NCI-H1694 (cell line): ENCODE measurements around the gene NFAT5.
A peak's percentile ranks its signal among the peaks of the same experiment; 100 is the strongest.
"Not testable (repeated sequence)": the region's sequence is repeated elsewhere in the genome, so short reads cannot be mapped to it uniquely, and the experiment has no call there.

ENCODE experiments used
- DNase-seq: peaks from one replicate; lab custom pipeline; 2025; lab: John Stamatoyannopoulos, UW

Gene NFAT5

GRCh38 chr16:69706256-69706974 lies 140.6 kb downstream of the NFAT5 start:
- no peak for DNase-seq

GRCh38 chr16:69706975-69707340 lies 141.2 kb downstream of the NFAT5 start:
- DNase-seq, result no peak

DNA sequence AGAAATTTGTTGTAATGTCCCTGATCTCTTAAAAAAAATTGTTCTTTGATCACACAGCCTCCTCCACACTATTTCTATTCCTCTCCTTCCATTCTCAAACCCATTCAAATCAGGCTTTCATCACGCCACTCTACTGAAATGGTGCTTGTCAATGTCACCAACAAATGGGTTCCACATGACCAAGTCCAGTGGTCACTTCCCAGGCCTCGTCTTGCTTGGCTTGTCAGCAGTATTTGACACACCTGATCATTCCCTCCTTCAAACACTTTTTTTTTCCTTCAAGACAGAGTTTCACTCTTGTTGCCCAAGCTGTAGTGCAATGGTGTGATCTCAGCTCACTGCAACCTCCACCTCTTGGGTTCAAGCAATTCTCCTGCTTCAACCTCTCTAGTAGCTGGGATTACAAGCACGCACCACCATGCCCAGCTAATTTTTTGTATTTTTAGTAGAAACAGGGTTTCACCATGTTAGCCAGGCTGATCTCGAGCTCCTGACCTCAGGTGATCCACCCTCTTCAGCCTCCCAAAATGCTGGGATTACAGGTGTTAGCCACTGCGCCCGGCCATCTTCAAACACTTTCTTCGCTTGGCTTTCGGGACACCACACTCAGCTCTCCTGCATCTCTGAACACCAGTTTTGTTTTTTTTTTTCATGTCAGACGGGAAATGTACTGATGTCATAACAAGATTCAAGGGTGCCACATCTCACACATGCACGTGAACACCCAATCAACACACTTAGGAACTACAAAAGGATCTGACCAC lies 142.3 kb downstream of the NFAT5 start:
- DNase-seq, result no peak

GRCh38 chr16:69709456-69710084 lies 143.8 kb downstream of the NFAT5 start:
- DNase-seq, result peak; percentile 77

- DNase-seq, result no peak
Measured at GRCh38 chr16:69711115-69711740, 145.5 kb downstream of the NFAT5 start.

GRCh38 chr16:69712277-69712676 lies 146.5 kb downstream of the NFAT5 start:
- DNase-seq, result no peak

DNA sequence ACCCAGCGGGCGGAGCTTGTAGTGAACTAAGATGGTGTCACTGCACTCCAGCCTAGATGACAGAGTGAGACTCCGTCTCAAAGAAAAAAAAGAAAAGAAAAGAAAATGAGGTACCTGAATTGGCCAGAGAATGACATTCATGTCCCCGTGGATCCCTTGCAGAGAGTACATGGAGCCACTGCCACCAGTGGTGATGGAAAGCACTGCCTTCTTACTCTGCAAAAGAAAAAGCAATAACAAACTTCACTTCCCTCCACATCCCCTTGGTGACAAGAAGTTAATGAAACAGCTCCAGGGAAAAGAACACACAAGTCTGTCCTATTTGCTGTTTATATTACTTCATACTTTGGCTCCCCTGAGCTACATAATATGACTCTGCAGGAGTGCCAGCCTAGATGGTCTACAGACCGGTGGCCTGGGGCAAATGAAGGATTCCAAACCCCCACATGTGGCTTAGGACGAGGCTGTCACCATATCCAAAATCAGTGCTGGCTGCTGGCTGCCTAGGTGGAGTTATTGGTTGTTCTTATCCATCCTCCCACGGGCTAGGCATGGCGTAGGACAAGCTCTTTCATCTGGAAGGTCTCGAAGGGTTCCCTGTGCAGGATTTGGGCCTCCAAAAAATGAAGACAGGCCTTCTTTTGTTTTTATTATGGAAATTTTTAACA lies 147.3 kb downstream of the NFAT5 start:
- no peak for DNase-seq

GRCh38 chr16:69717066-69717465 lies 151.3 kb downstream of the NFAT5 start:
- no peak for DNase-seq

DNA sequence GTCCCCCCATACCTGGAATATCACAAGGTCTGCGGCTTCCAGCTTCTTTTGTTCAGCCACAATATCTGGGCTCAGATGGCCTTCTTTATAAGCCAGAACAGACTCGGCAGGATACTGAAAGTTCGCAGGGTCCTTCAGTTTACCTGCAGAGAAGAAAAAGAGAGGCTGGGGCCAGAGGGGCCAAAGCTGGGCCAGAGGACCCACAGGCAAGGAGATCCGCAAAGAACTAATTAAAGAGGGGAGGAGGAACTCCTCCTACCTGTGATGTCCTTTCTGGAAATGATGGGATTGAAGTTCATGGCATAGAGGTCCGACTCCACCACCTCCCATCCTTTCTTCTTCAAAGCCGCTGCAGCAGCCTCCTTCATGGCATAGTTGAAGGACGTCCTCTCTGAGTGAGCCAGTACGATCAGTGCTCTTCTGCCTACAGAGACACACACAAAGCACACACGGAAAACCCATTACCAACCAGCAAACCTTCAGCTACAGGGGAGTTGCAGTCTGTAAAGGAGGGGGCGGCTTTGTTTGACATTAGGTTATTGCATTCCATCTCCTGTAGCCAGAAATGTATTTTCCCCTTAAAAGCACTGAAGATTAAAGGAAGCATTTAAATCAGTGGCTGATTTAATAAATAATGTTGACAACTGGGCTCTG lies 152.5 kb downstream of the NFAT5 start:
- no peak for DNase-seq

- no peak for DNase-seq
Measured at GRCh38 chr16:69720822-69721430, 155.2 kb downstream of the NFAT5 start.

DNA sequence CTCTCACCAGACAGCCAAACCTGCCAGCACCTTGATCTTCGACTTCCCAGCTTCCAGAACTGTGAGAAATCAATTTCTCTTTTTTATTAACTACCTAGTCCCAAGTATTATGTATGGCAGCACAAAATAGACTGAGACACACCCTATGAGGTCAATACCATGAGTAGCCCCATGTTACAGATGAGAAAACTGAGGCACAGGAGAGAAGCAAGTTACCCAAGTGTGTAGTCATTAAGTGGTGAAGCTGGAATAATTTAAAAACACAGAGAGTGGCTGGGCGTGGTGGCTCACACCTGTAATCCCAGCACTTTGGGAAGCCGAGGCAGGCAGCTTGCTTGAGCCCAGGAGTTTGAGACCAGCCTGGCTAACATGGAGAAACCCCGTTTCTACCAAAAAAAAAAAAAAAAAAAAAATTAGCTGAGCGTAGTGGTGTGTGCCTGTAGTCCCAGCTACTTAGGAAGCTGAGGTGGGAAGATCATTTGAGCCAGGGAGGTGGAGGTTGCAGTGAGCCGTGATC lies 155.7 kb downstream of the NFAT5 start:
- no peak for DNase-seq

DNA sequence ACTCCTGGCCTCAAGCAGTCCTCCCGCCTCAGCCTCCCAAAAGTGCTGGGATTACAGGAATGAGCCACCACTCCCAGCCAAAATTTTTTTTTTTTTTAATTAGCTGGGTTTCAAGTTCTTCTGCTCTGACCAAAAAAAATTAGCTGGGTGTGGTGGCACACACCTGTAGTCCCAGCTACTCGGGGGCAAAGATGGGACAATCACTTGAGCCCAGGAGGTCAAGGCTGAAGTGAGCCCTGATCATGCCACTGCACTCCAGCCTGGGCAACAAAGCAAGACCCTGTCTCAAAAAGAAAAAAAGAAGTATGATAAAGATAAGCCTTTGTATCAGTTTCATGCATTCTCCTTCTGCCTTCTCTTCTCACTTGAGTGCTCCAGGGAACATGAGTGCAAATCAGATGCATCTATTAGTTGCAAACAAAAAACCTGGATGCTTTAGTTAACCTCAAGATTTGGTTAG lies 158.7 kb downstream of the NFAT5 start:
- DNase-seq, result no peak

DNA sequence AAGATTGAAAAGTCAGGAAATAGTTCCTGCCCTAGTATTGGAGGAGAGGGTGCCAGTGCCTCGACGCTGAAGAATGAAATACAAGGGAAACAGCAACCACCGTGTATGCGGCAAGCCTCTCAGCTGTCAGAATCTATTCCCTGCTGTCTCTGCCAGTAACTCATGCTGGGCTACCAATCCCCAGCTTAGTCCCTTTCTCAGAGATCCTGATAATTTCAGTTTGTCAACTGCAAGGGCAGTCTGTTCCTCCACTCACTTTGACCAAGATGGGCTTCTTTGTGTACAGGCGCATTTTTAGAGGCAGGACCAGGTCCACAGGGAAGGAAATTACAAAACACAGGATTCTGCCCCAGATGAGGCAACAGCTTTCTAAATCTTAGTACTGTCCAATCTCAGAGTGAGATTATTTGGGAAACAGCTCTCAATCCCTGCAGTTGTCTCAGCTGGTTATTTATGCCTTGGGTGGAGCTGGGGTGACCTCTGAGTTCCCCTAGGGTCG lies 159.3 kb downstream of the NFAT5 start:
- DNase-seq, result no peak

GRCh38 chr16:69725480-69726312 lies 159.9 kb downstream of the NFAT5 start:
- DNase-seq, result no peak

- peak; percentile 52 for DNase-seq
Measured at GRCh38 chr16:69726313-69727060, 160.7 kb downstream of the NFAT5 start, which contains the start of gene NQO1. Gene NQO1, minus strand, starts transcription at chr16:69726560. Its CDS starts 121 bp downstream, at chr16:69726439.

GRCh38 chr16:69727916-69728270 lies 162.1 kb downstream of the NFAT5 start:
- no peak for DNase-seq

DNA sequence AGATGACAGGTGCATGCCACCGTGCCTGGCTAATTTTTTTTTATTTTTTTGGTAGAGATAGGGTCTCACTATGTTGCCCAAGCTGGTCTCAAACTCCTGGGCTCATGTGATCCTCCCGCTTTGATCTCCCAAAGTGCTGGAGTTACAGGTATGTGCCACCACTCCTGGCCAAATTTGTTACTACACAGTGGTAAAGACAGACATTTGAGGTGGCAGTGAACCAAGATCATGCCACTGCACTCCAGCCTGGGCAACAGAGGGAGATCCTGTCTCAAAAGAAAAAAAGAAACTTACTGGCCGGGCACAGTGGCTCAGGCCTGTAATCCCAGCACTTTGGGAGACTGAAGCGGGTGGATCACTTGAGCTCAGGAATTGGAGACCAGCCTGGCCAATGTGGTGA lies 163.3 kb downstream of the NFAT5 start:
- not testable (repeated sequence) for DNase-seq

DNA sequence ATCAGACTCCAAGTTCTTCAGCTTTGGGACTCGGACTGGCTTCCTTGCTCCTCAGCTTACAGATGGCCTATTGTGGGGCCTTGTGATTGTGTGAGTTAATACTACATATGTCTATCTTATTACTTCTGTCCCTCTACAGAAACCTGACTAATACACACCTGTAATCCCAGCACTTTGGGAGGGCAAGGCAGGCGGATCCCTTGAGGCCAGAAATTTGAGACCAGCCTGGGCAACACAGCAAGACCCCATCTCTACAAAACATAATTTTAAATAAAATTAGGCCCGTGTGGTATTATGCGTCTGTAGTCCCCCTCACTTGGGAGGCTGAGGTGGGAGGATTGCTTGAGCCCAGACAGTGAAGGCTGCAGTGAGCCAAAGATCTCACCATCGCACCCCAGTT lies 165.5 kb downstream of the NFAT5 start:
- DNase-seq, result not testable (repeated sequence)

GRCh38 chr16:69732101-69732500 lies 166.3 kb downstream of the NFAT5 start:
- DNase-seq, result no peak
